HUES64 (cell line): ENCODE data around the gene VAMP1.

Experiments used
- H3K27ac ChIP-seq: 2 replicates; pipeline ENCODE4 v1.7.0; 2013; ENCODE audit warnings: low read depth, low read length, inconsistent platforms
- H3K27me3 ChIP-seq: 2 replicates; pipeline ENCODE4 v1.6.1; 2013; ENCODE audit warnings: mild to moderate bottlenecking, low read length; ENCODE audit not compliant: insufficient read depth
- H3K36me3 ChIP-seq: 2 replicates; pipeline ENCODE4 v1.6.1; 2013; ENCODE audit warnings: mild to moderate bottlenecking, low read length; ENCODE audit not compliant: insufficient read depth
- H3K4me1 ChIP-seq: 2 replicates; pipeline ENCODE4 v1.6.1; 2013; ENCODE audit warnings: mild to moderate bottlenecking, low read length, moderate library complexity; ENCODE audit not compliant: insufficient read depth
- H3K4me3 ChIP-seq: 2 replicates; pipeline ENCODE4 v1.5.1; 2013; ENCODE audit warnings: mild to moderate bottlenecking, low read length, moderate library complexity
- H3K9ac ChIP-seq: 2 replicates; pipeline ENCODE4 v1.6.1; 2013; ENCODE audit warnings: mild to moderate bottlenecking, low read depth, low read length
- H3K9me3 ChIP-seq: 2 replicates; pipeline ENCODE4 v1.6.1; 2013; ENCODE audit warnings: low read depth, low read length; ENCODE audit not compliant: insufficient read depth
- WGBS: fragments of 150-250, 120-280 bp; methylation state at CpG from one replicate; pipeline ENCODE4 v1.1.7; 2013; ENCODE audit warnings: missing lambda C conversion rate; 5-methylcytosine and 5-hydroxymethylcytosine counted together

Gene VAMP1

GRCh38 chr12:6461401-6462233 is 8.9 kb downstream of the VAMP1 start:
- no peak overlapping the region for H3K4me3 ChIP-seq
- H3K9ac ChIP-seq: no peak overlapping the region
- H3K9me3 ChIP-seq: no peaks in the 10 kb centered on the region
- H3K36me3 ChIP-seq: peaks cover 52% of the 10 kb centered on the region
- H3K4me1 ChIP-seq: no peaks in the 10 kb centered on the region
- H3K27ac ChIP-seq: no peak overlapping the region
- no peaks in the 10 kb centered on the region for H3K27me3 ChIP-seq
- WGBS: 95% methylated on average over 15 of the region's 15 CpGs

- H3K9ac ChIP-seq: no peak overlapping the region
- no peak overlapping the region for H3K27ac ChIP-seq
- peaks cover 51% of the 10 kb centered on the region for H3K36me3 ChIP-seq
Measured at GRCh38 chr12:6460751-6461371, 9.6 kb downstream of the VAMP1 start.

GRCh38 chr12:6459004-6459337 is 11.5 kb downstream of the VAMP1 start:
- Histone ChIP-seq H3K9me3 (no peaks in the 10 kb centered on the region), H3K27ac (no peak overlapping the region), H3K9ac (no peak overlapping the region), H3K27me3 (no peaks in the 10 kb centered on the region), H3K4me3 (no peak overlapping the region), H3K36me3 (peaks cover 37% of the 10 kb centered on the region), H3K4me1 (no peaks in the 10 kb centered on the region)
- WGBS: 97% methylated on average over 2 of the region's 2 CpGs

More at GRCh38 chr12:6460751-6461371, 9.6 kb downstream of the VAMP1 start:
- no peak overlapping the region for H3K4me3 ChIP-seq
- no peaks in the 10 kb centered on the region for H3K4me1 ChIP-seq
- no peaks in the 10 kb centered on the region for H3K27me3 ChIP-seq
- H3K9me3 ChIP-seq: no peaks in the 10 kb centered on the region
- WGBS: 95% methylated on average over 10 of the region's 10 CpGs

GRCh38 chr12:6458281-6459003 is 12.0 kb downstream of the VAMP1 start:
- Histone ChIP-seq H3K27ac (no peak overlapping the region), H3K27me3 (no peaks in the 10 kb centered on the region), H3K4me3 (no peak overlapping the region), H3K36me3 (peaks cover 31% of the 10 kb centered on the region), H3K4me1 (peaks cover under 1% of the 10 kb centered on the region; the same call in 1 of the 2 replicates), H3K9me3 (no peaks in the 10 kb centered on the region), H3K9ac (no peak overlapping the region)
- 91% methylated on average over 14 of the region's 14 CpGs for WGBS

GRCh38 chr12:6457220-6457945 is 13.1 kb downstream of the VAMP1 start:
- 95% methylated on average over 12 of the region's 12 CpGs for WGBS
- peaks cover 21% of the 10 kb centered on the region for H3K36me3 ChIP-seq
- H3K9me3 ChIP-seq: no peaks in the 10 kb centered on the region
- no peaks in the 10 kb centered on the region for H3K27me3 ChIP-seq
- no peak overlapping the region for H3K4me3 ChIP-seq
- no peak overlapping the region for H3K27ac ChIP-seq
- H3K4me1 ChIP-seq: peaks cover 11% of the 10 kb centered on the region
- H3K9ac ChIP-seq: no peak overlapping the region

- Histone ChIP-seq H3K27ac (no peak overlapping the region), H3K9me3 (no peaks in the 10 kb centered on the region), H3K27me3 (no peaks in the 10 kb centered on the region), H3K9ac (0 out of 2 replicates have a peak overlapping the region, but pooled peaks have one; percentile 65), H3K4me3 (no peak overlapping the region), H3K4me1 (peaks cover 38% of the 10 kb centered on the region), H3K36me3 (no peaks in the 10 kb centered on the region)
- WGBS: 92% methylated on average over 17 of the region's 17 CpGs
Measured at GRCh38 chr12:6452944-6453630, 17.4 kb downstream of the VAMP1 start.

GRCh38 chr12:6452245-6452943 is 18.1 kb downstream of the VAMP1 start:
- H3K4me1 ChIP-seq: peaks cover 38% of the 10 kb centered on the region
- peak overlapping the region; percentile 65 for H3K9ac ChIP-seq
- H3K4me3 ChIP-seq: 0 out of 2 replicates have a peak overlapping the region, but pooled peaks have one; percentile 40
- no peaks in the 10 kb centered on the region for H3K27me3 ChIP-seq
- no peaks in the 10 kb centered on the region for H3K9me3 ChIP-seq
- peak overlapping the region; percentile 90 for H3K27ac ChIP-seq
- H3K36me3 ChIP-seq: no peaks in the 10 kb centered on the region
- 60% methylated on average over 9 of the region's 9 CpGs for WGBS

GRCh38 chr12:6451348-6452244 is 18.9 kb downstream of the VAMP1 start, which contains the start of gene TAPBPL:
TSS of gene TAPBPL (plus strand) at chr12:6452042. CDS start at chr12:6452249, 207 bp downstream.
- WGBS: 25% methylated on average over 27 of the region's 27 CpGs
- Histone ChIP-seq H3K9ac (peak within 1 kb of the TSS; percentile 65), H3K4me1 (peaks cover 38% of the 10 kb centered on the region), H3K27ac (peak within 1 kb of the TSS; percentile 90), H3K27me3 (no peaks in the 10 kb centered on the region), H3K4me3 (peak within 1 kb of the TSS; percentile 40), H3K9me3 (no peaks in the 10 kb centered on the region), H3K36me3 (no peaks in the 10 kb centered on the region)

- no peaks in the 10 kb centered on the region for H3K27me3 ChIP-seq
- no peaks in the 10 kb centered on the region for H3K9me3 ChIP-seq
- peak overlapping the region; percentile 40 for H3K4me3 ChIP-seq
- peak overlapping the region; percentile 90 for H3K27ac ChIP-seq
- no peaks in the 10 kb centered on the region for H3K36me3 ChIP-seq
- H3K9ac ChIP-seq: peak overlapping the region; percentile 65
- H3K4me1 ChIP-seq: peaks cover 38% of the 10 kb centered on the region
- WGBS: 26% methylated on average over 11 of the region's 11 CpGs
Measured at GRCh38 chr12:6450869-6451347, 19.6 kb downstream of the VAMP1 start.
